HG03558 (cell line): ENCODE data around the gene GAGE12D.
"Not testable (repeated sequence)": the region's sequence is repeated elsewhere in the genome, so short reads cannot be mapped to it uniquely, and the experiment has no call there.

Experiments used
- ATAC-seq: cut with Tn5 transposase; IDR thresholded peaks from one replicate; pipeline ENCODE4 v1.9.1; 2021; ENCODE audit warnings: moderate number of reproducible peaks; ENCODE audit not compliant: unreplicated experiment; ENCODE audit errors: extremely low read depth

GAGE12D gene

GRCh38 chrX:49541433-49541832, at the start of gene GAGE12D:
Gene GAGE12D (plus strand): TSS chrX:49541733. CDS start chrX:49542888, 1,155 bp downstream.
- ATAC-seq, result not testable (repeated sequence)

- not testable (repeated sequence) for ATAC-seq
Observed at GRCh38 chrX:49531877-49532276, 9.7 kb upstream of the GAGE12D start, which contains the start of gene GAGE12C. Gene GAGE12C (plus strand): TSS chrX:49532177. CDS start chrX:49533332, 1,155 bp downstream.

- not testable (repeated sequence) for ATAC-seq
Observed at GRCh38 chrX:49550989-49551388, 9.5 kb downstream of the GAGE12D start, which contains the start of gene GAGE12E. Gene GAGE12E (plus strand): TSS chrX:49551289. CDS start chrX:49552444, 1,155 bp downstream.

GRCh38 chrX:49560542-49560941, 19.0 kb downstream of the GAGE12D start, which contains the start of gene GAGE12F:
Gene GAGE12F (plus strand): TSS chrX:49560842. CDS start chrX:49561997, 1,155 bp downstream.
- ATAC-seq, result not testable (repeated sequence)

- ATAC-seq, result not testable (repeated sequence)
Observed at GRCh38 chrX:49568728-49569127, 27.2 kb downstream of the GAGE12D start.

GRCh38 chrX:49569152-49569551, 27.6 kb downstream of the GAGE12D start:
- ATAC-seq, result not testable (repeated sequence)

GRCh38 chrX:49570100-49570499, 28.6 kb downstream of the GAGE12D start, which contains the start of gene GAGE12G:
Gene GAGE12G (plus strand): TSS chrX:49570400. CDS start chrX:49571555, 1,155 bp downstream.
- not testable (repeated sequence) for ATAC-seq

- ATAC-seq, result not testable (repeated sequence)
Observed at GRCh38 chrX:49579649-49580048, 38.1 kb downstream of the GAGE12D start, which contains the start of gene GAGE12H. Gene GAGE12H (plus strand): TSS chrX:49579949. CDS start chrX:49581104, 1,155 bp downstream.

GRCh38 chrX:49589196-49589595, 47.7 kb downstream of the GAGE12D start, which contains the start of gene GAGE2A:
Gene GAGE2A (plus strand): TSS chrX:49589496. CDS start chrX:49590651, 1,155 bp downstream.
- not testable (repeated sequence) for ATAC-seq

- ATAC-seq, result not testable (repeated sequence)
Observed at GRCh38 chrX:49589769-49590478, 48.4 kb downstream of the GAGE12D start.

- not testable (repeated sequence) for ATAC-seq
Observed at GRCh38 chrX:49590488-49590887, 49.0 kb downstream of the GAGE12D start.
